ENCODE measurements around the gene SCGB1A1. TPM values are rescaled to one million over a fixed set of nuclear protein-coding genes. Genes with fewer than 3 reads are reported as not detected.

SCGB1A1 gene
- total RNA-seq, result not detected

GRCh38 chr11:62418733-62419132 lies at the start of gene SCGB1A1:
Gene SCGB1A1 (plus strand): TSS chr11:62419033. CDS start chr11:62419096, 63 bp downstream.

Other genes starting within 250 kb of the SCGB1A1 start
- not detected for gene SCGB1D1, start 228.8 kb upstream of the SCGB1A1 start, total RNA-seq
- gene SCGB2A1, start 210.4 kb upstream of the SCGB1A1 start, total RNA-seq, result not detected
- not detected for gene SCGB1D2, start 176.8 kb upstream of the SCGB1A1 start, total RNA-seq
- gene SCGB2A2, start 148.9 kb upstream of the SCGB1A1 start, total RNA-seq, result not detected
- gene SCGB1D4, start 120.0 kb upstream of the SCGB1A1 start, total RNA-seq, result not detected
- 17.8 TPM for gene ASRGL1, start 81.6 kb upstream of the SCGB1A1 start, total RNA-seq
- gene AHNAK, start 127.8 kb downstream of the SCGB1A1 start, total RNA-seq, result 410 TPM
- gene EEF1G, start 154.9 kb downstream of the SCGB1A1 start, total RNA-seq, result 1,400 TPM
- 13.4 TPM for gene TUT1, start 172.5 kb downstream of the SCGB1A1 start, total RNA-seq
- gene MTA2, start 182.8 kb downstream of the SCGB1A1 start, total RNA-seq, result 81.5 TPM
- 43.8 TPM for gene EML3, start 193.7 kb downstream of the SCGB1A1 start, total RNA-seq
- gene ROM1, start 194.2 kb downstream of the SCGB1A1 start, total RNA-seq, result 86.4 TPM
- 36.8 TPM for gene B3GAT3, start 203.0 kb downstream of the SCGB1A1 start, total RNA-seq
- gene GANAB, start 227.6 kb downstream of the SCGB1A1 start, total RNA-seq, result 175 TPM
- gene INTS5, start 234.3 kb downstream of the SCGB1A1 start, total RNA-seq, result 22.4 TPM
- 29.7 TPM for gene C11orf98, start 246.2 kb downstream of the SCGB1A1 start, total RNA-seq
- 4.7 TPM for gene CSKMT, start 246.3 kb downstream of the SCGB1A1 start, total RNA-seq